ENCODE data around the gene HIF1A. TPM values are rescaled to one million over a fixed set of nuclear protein-coding genes. Genes with fewer than 3 reads are reported as not detected.
A peak's percentile ranks its signal among the peaks of the same experiment; 100 is the strongest.

The HIF1A gene
- total RNA-seq, 1 donor from 2014 or later = 114 TPM

- no peak for TF ChIP-seq CTCF (conservative IDR thresholded peaks at IDR 0.05)
- Mint-ChIP-seq H3K4me3 (peak overlapping the region; percentile 99), H3K36me3 (peaks cover 12% of the 10 kb centered on the region), H3K9me3 (no peaks in the 10 kb centered on the region), H3K27me3 (no peaks in the 10 kb centered on the region), H3K4me1 (ENCODE audit: unreplicated experiment) (peaks cover 47% of the 10 kb centered on the region), H3K27ac (peak overlapping the region; percentile 96)
- DNase-seq (ENCODE audit: extremely low spot score, unreplicated experiment) = no peak
Observed at GRCh38 chr14:61696753-61697318, 1.5 kb downstream of the HIF1A start.

- H3K27me3 Mint-ChIP-seq = no peaks in the 10 kb centered on the region
- peak overlapping the region; percentile 61 for H3K27ac Mint-ChIP-seq
- H3K9me3 Mint-ChIP-seq = no peaks in the 10 kb centered on the region
- no peak for DNase-seq (ENCODE audit: extremely low spot score, unreplicated experiment)
- peaks cover 12% of the 10 kb centered on the region for H3K36me3 Mint-ChIP-seq
- peak overlapping the region; percentile 99 for H3K4me3 Mint-ChIP-seq
- peaks cover 47% of the 10 kb centered on the region for H3K4me1 Mint-ChIP-seq (ENCODE audit: unreplicated experiment)
- no peak for TF ChIP-seq CTCF (conservative IDR thresholded peaks at IDR 0.05)
Observed at GRCh38 chr14:61698206-61698980, 3.1 kb downstream of the HIF1A start.

GRCh38 chr14:61699027-61699426 lies 3.7 kb downstream of the HIF1A start:
- TF ChIP-seq CTCF (conservative IDR thresholded peaks at IDR 0.05) = no peak
- H3K27me3 Mint-ChIP-seq = no peaks in the 10 kb centered on the region
- no peaks in the 10 kb centered on the region for H3K9me3 Mint-ChIP-seq
- no peak for DNase-seq (ENCODE audit: extremely low spot score, unreplicated experiment)
- peak overlapping the region; percentile 61 for H3K27ac Mint-ChIP-seq
- peak overlapping the region; percentile 99 for H3K4me3 Mint-ChIP-seq
- peaks cover 12% of the 10 kb centered on the region for H3K36me3 Mint-ChIP-seq
- H3K4me1 Mint-ChIP-seq (ENCODE audit: unreplicated experiment) = peaks cover 45% of the 10 kb centered on the region

GRCh38 chr14:61700104-61700886 lies 5.0 kb downstream of the HIF1A start:
- Mint-ChIP-seq H3K27ac (no peak overlapping the region), H3K36me3 (peaks cover 12% of the 10 kb centered on the region), H3K4me1 (ENCODE audit: unreplicated experiment) (peaks cover 35% of the 10 kb centered on the region), H3K27me3 (no peaks in the 10 kb centered on the region), H3K4me3 (peak overlapping the region; percentile 58), H3K9me3 (no peaks in the 10 kb centered on the region)
- no peak for DNase-seq (ENCODE audit: extremely low spot score, unreplicated experiment)
- TF ChIP-seq CTCF (conservative IDR thresholded peaks at IDR 0.05) = no peak

GRCh38 chr14:61701946-61702345 lies 6.6 kb downstream of the HIF1A start:
- no peak for DNase-seq (ENCODE audit: extremely low spot score, unreplicated experiment)
- no peak overlapping the region for H3K4me3 Mint-ChIP-seq
- H3K36me3 Mint-ChIP-seq = peaks cover 16% of the 10 kb centered on the region
- H3K9me3 Mint-ChIP-seq = no peaks in the 10 kb centered on the region
- no peak overlapping the region for H3K27ac Mint-ChIP-seq
- H3K4me1 Mint-ChIP-seq (ENCODE audit: unreplicated experiment) = peaks cover 35% of the 10 kb centered on the region
- no peak for TF ChIP-seq CTCF (conservative IDR thresholded peaks at IDR 0.05)
- no peaks in the 10 kb centered on the region for H3K27me3 Mint-ChIP-seq

Data from type B pancreatic cell (in vitro differentiated cells).